HG03457 (cell line): ENCODE results near the gene HSF5.
"Not testable (repeated sequence)": the region's sequence is repeated elsewhere in the genome, so short reads cannot be mapped to it uniquely, and the experiment has no call there.

Experiments used
- ATAC-seq: cut with Tn5 transposase; IDR thresholded peaks from one replicate; pipeline ENCODE4 v1.9.1; 2021; ENCODE audit warnings: moderate number of reproducible peaks; ENCODE audit not compliant: unreplicated experiment

The HSF5 gene

GRCh38 chr17:58488428-58488890, 251 bp upstream of the HSF5 start:
- no peak for ATAC-seq

- ATAC-seq = no peak
Observed at GRCh38 chr17:58484600-58484999, 3.6 kb downstream of the HSF5 start.

GRCh38 chr17:58481798-58482197, 6.4 kb downstream of the HSF5 start:
- ATAC-seq = not testable (repeated sequence)

- ATAC-seq = no peak
Observed at GRCh38 chr17:58480090-58480489, 8.1 kb downstream of the HSF5 start.

GRCh38 chr17:58476812-58477211, 11.4 kb downstream of the HSF5 start:
- no peak for ATAC-seq

- no peak for ATAC-seq
Observed at GRCh38 chr17:58475985-58476384, 12.2 kb downstream of the HSF5 start.

- no peak for ATAC-seq
Observed at GRCh38 chr17:58470356-58470755, 17.9 kb downstream of the HSF5 start.

GRCh38 chr17:58468944-58469343, 19.3 kb downstream of the HSF5 start:
- no peak for ATAC-seq

GRCh38 chr17:58455491-58455890, 32.7 kb downstream of the HSF5 start:
- ATAC-seq = no peak

- no peak for ATAC-seq
Observed at GRCh38 chr17:58452738-58453137, 35.5 kb downstream of the HSF5 start.

GRCh38 chr17:58447039-58447975, 40.9 kb downstream of the HSF5 start:
- ATAC-seq = no peak

GRCh38 chr17:58446086-58446485, 42.1 kb downstream of the HSF5 start:
- no peak for ATAC-seq

GRCh38 chr17:58436805-58437239, 51.4 kb downstream of the HSF5 start:
- ATAC-seq = no peak

GRCh38 chr17:58436245-58436644, 52.0 kb downstream of the HSF5 start:
- no peak for ATAC-seq

- ATAC-seq = no peak
Observed at GRCh38 chr17:58432806-58433573, 55.2 kb downstream of the HSF5 start.

GRCh38 chr17:58427807-58428206, 60.4 kb downstream of the HSF5 start:
- no peak for ATAC-seq

- ATAC-seq = no peak
Observed at GRCh38 chr17:58421711-58422110, 66.5 kb downstream of the HSF5 start.

GRCh38 chr17:58420827-58421226, 67.4 kb downstream of the HSF5 start:
- ATAC-seq = no peak

- peak; percentile 80 for ATAC-seq
Observed at GRCh38 chr17:58417300-58418092, 70.7 kb downstream of the HSF5 start, which contains the start of gene RNF43. RNF43 (minus strand) TSS chr17:58417534; CDS start chr17:58415577, 1,957 bp downstream.

GRCh38 chr17:58416937-58417299, 71.3 kb downstream of the HSF5 start:
- no peak for ATAC-seq

GRCh38 chr17:58416396-58416795, 71.8 kb downstream of the HSF5 start:
- no peak for ATAC-seq
